Activated B cell treated with CpG ODN at 0.5 μM for 24 hours (primary cell): ENCODE data around the gene ACER2. TPM values are rescaled to one million over a fixed set of nuclear protein-coding genes. Genes with fewer than 3 reads are reported as not detected.

Experiments used
- ATAC-seq: fragments of 200-7000 bp; cut with Tn5 transposase; one replicate; pipeline ENCODE4 v1.10.0; 2021; ENCODE audit warnings: low read depth, mild to moderate bottlenecking, moderate library complexity
- CTCF ChIA-PET: fragments of 350-600 bp; sonication (Branson Sonifier 250); formaldehyde crosslinking; loops from one replicate; lab custom pipeline; 2021; ENCODE audit warnings: antibody characterized with exemption; lab: Charles Lee
- POLR2A ChIA-PET: fragments of 350-600 bp; sonication (Branson Sonifier 250); formaldehyde crosslinking; loops from one replicate; lab custom pipeline; 2021; ENCODE audit warnings: antibody characterized with exemption; lab: Charles Lee
- DNase-seq: peaks from one replicate; pipeline ENCODE4 v3.0.0; 2022
- H3K27ac Mint-ChIP-seq: one replicate; pipeline ENCODE4 v1.8.0; 2020; ENCODE audit warnings: mixed read lengths
- H3K27me3 Mint-ChIP-seq: one replicate; pipeline ENCODE4 v1.8.0; 2021; ENCODE audit warnings: mixed read lengths
- H3K36me3 Mint-ChIP-seq: one replicate; pipeline ENCODE4 v1.8.0; 2021; ENCODE audit warnings: low read depth, mixed read lengths
- H3K4me1 Mint-ChIP-seq: one replicate; pipeline ENCODE4 v1.8.0; 2021; ENCODE audit warnings: mixed read lengths
- H3K4me3 Mint-ChIP-seq: one replicate; pipeline ENCODE4 v1.8.0; 2020; ENCODE audit warnings: mild to moderate bottlenecking, mixed read lengths
- H3K9me3 Mint-ChIP-seq: one replicate; pipeline ENCODE4 v1.8.0; 2020; ENCODE audit warnings: mixed read lengths
- intact Hi-C: fragments of 100-400 bp; cut with micrococcal nuclease; formaldehyde crosslinking; loops from one replicate; pipeline ENCODE4 v1.15.1; 2024
- total RNA-seq: library from RNA; stranded (reverse); gene quantifications from 2 replicates; pipeline ENCODE4 v1.2.3, GENCODE V29; 2022
- TF ChIP-seq, protein P1 (sequence below): fragments of 200-600 bp; IDR thresholded peaks from one replicate; pipeline ENCODE4 v1.8.0; 2022; ENCODE audit warnings: antibody characterized with exemption, mild to moderate bottlenecking

Gene ACER2
- total RNA-seq, 1 donor from 2014 or later = 1.4 TPM

DNA sequence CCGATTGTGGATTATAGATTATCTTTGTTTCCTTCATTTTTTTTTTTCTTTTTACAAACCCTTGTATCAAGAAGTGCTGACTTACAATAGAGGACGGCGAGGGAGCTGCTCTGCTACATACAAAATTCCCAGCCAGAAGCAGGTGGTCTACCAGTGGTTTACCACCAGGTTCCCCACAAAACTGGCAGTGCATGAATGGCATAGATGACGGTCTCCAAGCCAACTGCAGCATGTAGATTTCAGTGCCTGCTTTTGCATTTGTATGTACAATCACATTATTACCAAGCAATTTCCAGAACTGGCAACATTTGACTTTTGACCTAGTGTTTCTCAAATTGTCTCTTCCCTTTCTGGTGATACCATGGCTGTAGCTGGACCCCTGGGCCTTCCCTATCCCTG, 84.0 kb downstream of the ACER2 start:
- POLR2A ChIA-PET = no interaction called here
- no peaks in the 10 kb centered on the region for H3K36me3 Mint-ChIP-seq
- CTCF ChIA-PET = no interaction called here

DNA sequence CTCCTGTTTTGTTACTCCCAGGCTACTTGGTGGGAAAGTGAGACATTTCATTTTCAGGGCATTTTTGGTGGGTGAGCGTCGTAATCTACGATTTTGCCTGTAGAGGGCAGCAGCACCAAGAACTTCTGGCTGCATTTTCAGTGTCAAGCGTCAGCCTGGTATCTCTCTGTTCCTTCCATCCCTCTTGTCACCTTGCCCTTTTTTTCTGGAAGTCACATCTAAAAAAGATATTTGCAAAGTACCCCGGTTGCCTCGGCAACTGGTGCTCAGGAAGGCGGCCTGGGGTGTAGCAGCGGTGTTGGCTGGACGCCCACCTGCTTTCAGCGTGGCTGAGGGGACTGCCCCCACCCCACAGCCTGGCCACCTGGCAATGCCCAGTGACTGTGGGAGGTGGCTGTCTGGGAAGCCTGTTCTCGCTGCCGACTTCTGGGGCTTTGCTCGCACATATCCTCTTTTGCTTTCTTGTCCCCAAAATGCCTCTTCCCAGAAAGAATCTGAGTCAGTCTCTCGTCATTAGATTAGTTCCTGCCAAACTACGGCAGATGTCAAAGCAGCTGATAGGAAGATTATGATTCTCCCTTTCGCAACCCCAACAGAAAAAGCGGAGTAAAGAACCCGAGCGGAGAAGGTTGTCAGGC, 84.5 kb downstream of the ACER2 start:
- no peak for DNase-seq
- H3K27me3 Mint-ChIP-seq = peaks cover 10% of the 10 kb centered on the region
- H3K27ac Mint-ChIP-seq = no peak overlapping the region
- ATAC-seq = peak; percentile 49
- peaks cover 8% of the 10 kb centered on the region for H3K4me1 Mint-ChIP-seq
- intact Hi-C loops = loop anchor here (1.0 kb wide), 2 partner anchors 1448 to 1618 kb away; no protein-coding TSS in a partner anchor
- POLR2A ChIA-PET = no interaction called here
- CTCF ChIA-PET = no interaction called here
- H3K4me3 Mint-ChIP-seq = peak overlapping the region; percentile 16
- TF ChIP-seq, protein P1, sequence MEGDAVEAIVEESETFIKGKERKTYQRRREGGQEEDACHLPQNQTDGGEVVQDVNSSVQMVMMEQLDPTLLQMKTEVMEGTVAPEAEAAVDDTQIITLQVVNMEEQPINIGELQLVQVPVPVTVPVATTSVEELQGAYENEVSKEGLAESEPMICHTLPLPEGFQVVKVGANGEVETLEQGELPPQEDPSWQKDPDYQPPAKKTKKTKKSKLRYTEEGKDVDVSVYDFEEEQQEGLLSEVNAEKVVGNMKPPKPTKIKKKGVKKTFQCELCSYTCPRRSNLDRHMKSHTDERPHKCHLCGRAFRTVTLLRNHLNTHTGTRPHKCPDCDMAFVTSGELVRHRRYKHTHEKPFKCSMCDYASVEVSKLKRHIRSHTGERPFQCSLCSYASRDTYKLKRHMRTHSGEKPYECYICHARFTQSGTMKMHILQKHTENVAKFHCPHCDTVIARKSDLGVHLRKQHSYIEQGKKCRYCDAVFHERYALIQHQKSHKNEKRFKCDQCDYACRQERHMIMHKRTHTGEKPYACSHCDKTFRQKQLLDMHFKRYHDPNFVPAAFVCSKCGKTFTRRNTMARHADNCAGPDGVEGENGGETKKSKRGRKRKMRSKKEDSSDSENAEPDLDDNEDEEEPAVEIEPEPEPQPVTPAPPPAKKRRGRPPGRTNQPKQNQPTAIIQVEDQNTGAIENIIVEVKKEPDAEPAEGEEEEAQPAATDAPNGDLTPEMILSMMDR = no peak
- no peaks in the 10 kb centered on the region for H3K9me3 Mint-ChIP-seq
- no peaks in the 10 kb centered on the region for H3K36me3 Mint-ChIP-seq

More for the DNA sequence above, 84.0 kb downstream of the ACER2 start:
- TF ChIP-seq, protein P1 = no peak
- Mint-ChIP-seq H3K27me3 (peaks cover 10% of the 10 kb centered on the region), H3K9me3 (no peaks in the 10 kb centered on the region), H3K27ac (no peak overlapping the region), H3K4me1 (peaks cover 8% of the 10 kb centered on the region), H3K4me3 (no peak overlapping the region)
- DNase-seq (no peak), ATAC-seq (no peak)
- intact Hi-C loops = loop anchor here (1.0 kb wide), 2 partner anchors 1449 to 1619 kb away; no protein-coding TSS in a partner anchor

DNA sequence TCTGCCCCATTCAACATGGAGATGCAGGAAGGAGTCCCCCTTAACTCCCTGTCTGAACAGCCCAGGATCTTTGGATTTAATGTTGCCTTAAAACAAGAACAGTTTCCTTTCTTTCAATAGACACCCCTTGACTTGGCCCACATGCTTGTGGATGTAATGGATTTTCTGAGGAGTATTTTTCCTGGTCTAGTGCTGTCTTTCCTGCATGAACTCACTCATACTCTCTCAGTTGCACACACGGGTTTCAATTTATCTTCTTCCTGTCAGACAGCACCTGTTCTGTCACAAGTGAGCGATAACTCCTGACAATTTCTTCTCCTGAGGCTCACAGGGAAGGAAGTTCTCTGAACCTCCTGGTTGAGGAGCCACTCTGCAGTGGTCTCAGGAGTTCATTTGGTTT, 85.1 kb downstream of the ACER2 start:
- H3K9me3 Mint-ChIP-seq = no peaks in the 10 kb centered on the region
- no peaks in the 10 kb centered on the region for H3K36me3 Mint-ChIP-seq
- TF ChIP-seq, protein P1 = no peak
- peaks cover 10% of the 10 kb centered on the region for H3K27me3 Mint-ChIP-seq
- no peak for DNase-seq
- intact Hi-C loops = loop anchor here (1.0 kb wide), 2 partner anchors 1447 to 1617 kb away; no protein-coding TSS in a partner anchor
- no peak for ATAC-seq
- POLR2A ChIA-PET = no interaction called here
- no peak overlapping the region for H3K27ac Mint-ChIP-seq
- CTCF ChIA-PET = no interaction called here
- H3K4me3 Mint-ChIP-seq = no peak overlapping the region
- H3K4me1 Mint-ChIP-seq = peaks cover 8% of the 10 kb centered on the region

DNA sequence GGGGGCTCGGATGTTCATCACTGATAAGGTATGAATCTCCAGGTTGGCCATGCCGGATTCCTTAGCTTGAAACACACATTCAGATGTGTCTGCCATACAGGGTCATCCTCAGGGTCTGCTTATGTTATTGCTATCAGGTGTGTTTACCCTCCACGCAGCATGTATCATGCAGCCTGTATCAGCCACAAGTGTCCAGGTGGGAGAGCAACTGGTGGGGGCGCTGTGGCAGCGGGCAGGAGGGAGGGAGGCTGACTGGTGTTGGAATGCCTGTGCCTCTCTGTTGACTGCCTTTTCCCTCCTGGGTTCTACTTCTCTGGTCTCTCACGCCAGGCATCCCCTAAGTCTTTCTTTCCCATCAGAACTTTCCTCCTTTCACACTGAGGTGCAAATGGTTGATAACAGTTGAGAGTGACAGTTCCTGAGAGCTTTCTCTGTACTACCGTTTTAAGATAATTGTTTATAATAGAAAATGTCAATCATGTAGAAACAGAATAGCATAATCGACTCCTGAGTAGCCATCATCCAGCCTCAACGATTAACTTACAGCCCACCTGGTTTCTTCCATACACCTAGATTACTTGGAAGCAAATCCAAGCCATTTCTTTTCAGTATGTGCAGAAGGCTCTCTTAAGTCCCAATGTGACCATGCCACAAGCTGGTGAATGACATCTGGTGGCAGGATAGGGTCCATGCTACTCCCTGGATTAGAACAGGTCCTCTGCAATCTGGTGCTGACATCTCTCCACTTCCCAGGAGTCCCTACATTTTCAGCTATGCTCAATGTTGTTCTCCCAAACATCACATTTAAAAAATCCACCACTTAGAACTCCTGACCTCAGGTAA, 86.6 kb downstream of the ACER2 start:
- ChIA-PET POLR2A (no interaction called here), CTCF (no interaction called here)
- Mint-ChIP-seq H3K27ac (no peak overlapping the region), H3K9me3 (peaks cover under 1% of the 10 kb centered on the region), H3K4me3 (no peak overlapping the region), H3K27me3 (peaks cover 10% of the 10 kb centered on the region), H3K36me3 (no peaks in the 10 kb centered on the region), H3K4me1 (peaks cover 8% of the 10 kb centered on the region)
- TF ChIP-seq, protein P1 = no peak
- DNase-seq = no peak
- intact Hi-C loops = no loop called here
- no peak for ATAC-seq
